Vagina (tissue), 2 donors: Measurements from ENCODE around the gene MOCS1.

Experiments
- CTCF ChIP-seq, 3 experiments: fragments of 450-650 bp in 2 of 3; fragments of 200-600 bp in 1 of 3; sonication (generic) in 1 of 3; IDR thresholded peaks; one replicate each; pipeline ENCODE4 v1.5.1; 2017 to 2019; ENCODE audit warnings: antibody characterized with exemption in 3 of 3, mild to moderate bottlenecking in 2 of 3, moderate library complexity in 2 of 3
- POLR2A ChIP-seq, 2 donors: fragments of 450-650 bp; IDR thresholded peaks; one replicate each; pipeline ENCODE4 v1.6.1; 2017; ENCODE audit warnings: antibody characterized with exemption in 2 of 2, mild to moderate bottlenecking in 2 of 2, moderate library complexity in 2 of 2

GRCh38 chr6:39936857-39937256, 2.6 kb upstream of the MOCS1 start:
- TF ChIP-seq CTCF (IDR thresholded peaks at IDR 0.05) (no peak), POLR2A (IDR thresholded peaks at IDR 0.05) (no peak)
